Heart right ventricle (tissue), 16 donors: Measurements from ENCODE around the gene SARDH. TPM values are rescaled to one million over a fixed set of nuclear protein-coding genes. Genes with fewer than 3 reads are reported as not detected.
A peak's percentile ranks its signal among the peaks of the same experiment; 100 is the strongest.

Experiments used
- ATAC-seq, 8 donors: fragments of 200-7000 bp; cut with Tn5 transposase; one replicate each; pipeline ENCODE4 v1.9.1; 2020; ENCODE audit warnings: mild to moderate bottlenecking in 8 of 8, moderate library complexity in 8 of 8, moderate number of reproducible peaks in 1 of 8
- DNase-seq, 2 donors: peaks; one replicate each; pipeline ENCODE4 v3.0.0-alpha.2; 2020
- H3K27ac ChIP-seq, 10 donors: fragments of 200-600 bp; sonication (generic) in 2 of 10; one replicate each; pipeline versions ENCODE4 v1.5.0 to v1.8.0; 2020 to 2022; ENCODE audit warnings: mild to moderate bottlenecking in 3 of 10
- H3K27me3 ChIP-seq, 7 donors: fragments of 200-600 bp; one replicate each; pipeline ENCODE4 v1.8.0; 2021 to 2022; ENCODE audit warnings: mild to moderate bottlenecking in 2 of 7
- H3K36me3 ChIP-seq, 9 donors: fragments of 200-600 bp; sonication (generic) in 1 of 9; one replicate each; pipeline versions ENCODE4 v1.5.0 to v1.8.0; 2020 to 2022; ENCODE audit warnings: mild to moderate bottlenecking in 2 of 9
- H3K4me1 ChIP-seq, 9 donors: fragments of 200-600 bp; sonication (generic) in 1 of 9; one replicate each; pipeline versions ENCODE4 v1.5.0 to v1.8.0; 2020 to 2022; ENCODE audit warnings: mild to moderate bottlenecking in 4 of 9
- H3K4me3 ChIP-seq, 10 donors: fragments of 200-600 bp; sonication (generic) in 2 of 10; one replicate each; pipeline versions ENCODE4 v1.5.0 to v1.8.0; 2020 to 2022; ENCODE audit warnings: mild to moderate bottlenecking in 7 of 10, moderate library complexity in 2 of 10
- H3K9me3 ChIP-seq, 11 donors: fragments of 200-600 bp in 10 of 11; sonication (generic) in 2 of 11; one replicate each; pipeline versions ENCODE4 v1.5.0 to v1.8.0; 2013 to 2022; ENCODE audit warnings: mild to moderate bottlenecking in 2 of 11, control low read depth in 1 of 11, moderate library complexity in 1 of 11
- WGBS, 2 donors: extraction: QIAGEN DNeasy Blood & Tissue Kit; methylation state at CpG; one replicate each; pipeline ENCODE4 v1.1.7; 2013; ENCODE audit warnings: inconsistent platforms in 1 of 2; 5-methylcytosine and 5-hydroxymethylcytosine counted together
- intact Hi-C, 10 donors: fragments of 100-400 bp; cut with DNase I; formaldehyde crosslinking; loops; one replicate each; pipeline versions ENCODE4 v1.11.1 to v1.14.2; 2022
- polyA plus RNA-seq, 2 donors: library from polyadenylated mRNA; stranded (reverse); fragments of 200-250 nt; gene quantifications; one replicate each; pipeline ENCODE4 v1.2.3, GENCODE V29; 2013
- total RNA-seq, 10 donors: library from RNA; stranded (reverse); fragmentation: NEBNext Ultra II Directional in 3 of 10; extraction: Animal tissue kit (Norgen Biotek cat#: 25700) in 3 of 10; gene quantifications; one replicate each; pipeline versions ENCODE4 v1.2.1 to v1.2.4, GENCODE V29; 2021 to 2023
- TF ChIP-seq, protein P1 (sequence below), 9 donors: fragments of 200-600 bp; sonication (generic) in 2 of 9; IDR thresholded peaks; one replicate each; pipeline versions ENCODE4 v1.5.0 to v1.8.0; 2021 to 2022; ENCODE audit warnings: antibody characterized with exemption in 9 of 9, mild to moderate bottlenecking in 5 of 9, moderate library complexity in 1 of 9
- donor health status: Arrhythmogenic right ventricular cardiomyopathy.
- donor health status: ischemic (EF 13 %, LVEDD 7.1; RV severe dilation, severe dysfunction).
- donor health status: healthy with polysubstance abuse.
- donor health status: DM: no; HTN: yes; CAD: no.
- donor health status: DM: no; HTN: no; CAD: no.
- donor health status: ischemic (EF 25% LVEDD 6.9; RV normal size, moderate dysfunction).
- donor health status: ischemic (EF 25% LVEDD 5.7; RV mildly dilated, moderate dysfunction).
- donor health status: healthy.
- donor health status: DM: yes; HTN: yes; CAD: no.
- donor health status: Ischemic cardiomyopathy.
- donor health status: ischemic (EF 35%, LVEDD 5.7; RV mildly dilated, moderate dysfunction).
- donor health status: nonischemic (EF 11% LVEDD 7.7; RV severe dilation, severe dysfunction).
- donor health status: DM: yes; HTN: yes; CAD: no.
- donor health status: PGD.
- donor health status: ischemic (EF 29% LVEDD 5.4; RV normal size, mild dysfunction).
- donor health status: nonischemic (EF 23%, LVEDD 6.1; RV moderate dilation, normal function).

SARDH gene
- total and polyA plus RNA-seq, 12 donors = 0.28 to 1.8 (median 0.53) TPM

DNA sequence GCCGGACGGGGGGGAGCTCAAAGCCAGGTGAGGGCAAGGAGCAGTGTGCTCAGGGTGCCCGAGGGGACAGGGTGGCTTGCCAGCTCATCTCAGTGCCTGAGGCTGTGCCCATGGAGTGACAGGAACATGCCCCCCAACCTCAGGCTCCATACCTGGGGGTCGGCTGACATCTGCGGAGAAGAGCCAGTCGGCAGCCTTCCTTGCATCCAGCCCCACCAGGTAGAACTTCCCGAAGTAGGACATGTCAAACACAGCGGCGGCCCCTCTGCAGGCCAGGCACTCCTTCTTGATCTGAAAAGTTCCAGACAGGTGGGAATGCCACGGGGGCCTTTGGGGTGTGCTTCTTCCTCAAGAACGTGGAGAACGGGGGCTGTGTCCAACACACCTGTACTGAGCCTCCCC is 42.1 kb downstream of the SARDH start:
- intact Hi-C loops = no loop called here
- 84 to 88% methylated on average over 12 of the region's 12 CpGs for WGBS, 2 donors
- peaks cover 0 to 5% (median 0%) of the 10 kb centered on the region in 9 donors for H3K4me1 ChIP-seq
- H3K27me3 ChIP-seq = peaks cover 0 to 7% (median 1%) of the 10 kb centered on the region in 7 donors
- H3K36me3 ChIP-seq = no peaks in the 10 kb centered on the region
- H3K4me3 ChIP-seq = no peak overlapping the region
- TF ChIP-seq, protein P1, sequence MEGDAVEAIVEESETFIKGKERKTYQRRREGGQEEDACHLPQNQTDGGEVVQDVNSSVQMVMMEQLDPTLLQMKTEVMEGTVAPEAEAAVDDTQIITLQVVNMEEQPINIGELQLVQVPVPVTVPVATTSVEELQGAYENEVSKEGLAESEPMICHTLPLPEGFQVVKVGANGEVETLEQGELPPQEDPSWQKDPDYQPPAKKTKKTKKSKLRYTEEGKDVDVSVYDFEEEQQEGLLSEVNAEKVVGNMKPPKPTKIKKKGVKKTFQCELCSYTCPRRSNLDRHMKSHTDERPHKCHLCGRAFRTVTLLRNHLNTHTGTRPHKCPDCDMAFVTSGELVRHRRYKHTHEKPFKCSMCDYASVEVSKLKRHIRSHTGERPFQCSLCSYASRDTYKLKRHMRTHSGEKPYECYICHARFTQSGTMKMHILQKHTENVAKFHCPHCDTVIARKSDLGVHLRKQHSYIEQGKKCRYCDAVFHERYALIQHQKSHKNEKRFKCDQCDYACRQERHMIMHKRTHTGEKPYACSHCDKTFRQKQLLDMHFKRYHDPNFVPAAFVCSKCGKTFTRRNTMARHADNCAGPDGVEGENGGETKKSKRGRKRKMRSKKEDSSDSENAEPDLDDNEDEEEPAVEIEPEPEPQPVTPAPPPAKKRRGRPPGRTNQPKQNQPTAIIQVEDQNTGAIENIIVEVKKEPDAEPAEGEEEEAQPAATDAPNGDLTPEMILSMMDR (IDR thresholded peaks at IDR 0.05) = no peak
- no peak overlapping the region for H3K27ac ChIP-seq
- no peaks in the 10 kb centered on the region for H3K9me3 ChIP-seq
- ATAC-seq (no peak), DNase-seq (no peak)

DNA sequence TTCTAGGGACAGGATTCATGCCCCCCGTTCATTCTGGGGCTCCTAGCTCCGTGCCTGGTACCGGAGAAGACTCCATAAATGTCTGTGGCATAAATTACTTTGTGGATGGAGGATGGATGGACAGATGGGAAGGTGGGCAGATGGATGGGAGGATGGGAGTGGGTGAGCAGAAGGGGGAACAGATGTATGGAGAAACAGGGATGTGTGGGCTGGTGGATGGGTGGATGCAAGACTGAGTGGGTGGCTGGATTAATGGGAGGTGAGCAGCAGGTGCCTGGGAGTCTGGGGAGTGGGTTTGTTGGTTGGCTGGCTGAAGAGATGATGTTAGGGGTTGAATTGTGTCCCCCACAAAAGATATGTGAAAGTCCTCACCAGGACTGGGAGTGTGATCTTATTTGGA is 43.5 kb downstream of the SARDH start:
- WGBS, 2 donors = 62 to 97% methylated on average over 3 of the region's 3 CpGs
- Histone ChIP-seq H3K27ac (no peak overlapping the region), H3K9me3 (no peaks in the 10 kb centered on the region), H3K27me3 (peaks cover 0 to 6% (median 0%) of the 10 kb centered on the region in 7 donors), H3K4me1 (no peaks in the 10 kb centered on the region), H3K36me3 (no peaks in the 10 kb centered on the region), H3K4me3 (no peak overlapping the region)
- no peak for ATAC-seq
- intact Hi-C loops = no loop called here
- DNase-seq = no peak
- TF ChIP-seq, protein P1 (IDR thresholded peaks at IDR 0.05) = no peak

DNA sequence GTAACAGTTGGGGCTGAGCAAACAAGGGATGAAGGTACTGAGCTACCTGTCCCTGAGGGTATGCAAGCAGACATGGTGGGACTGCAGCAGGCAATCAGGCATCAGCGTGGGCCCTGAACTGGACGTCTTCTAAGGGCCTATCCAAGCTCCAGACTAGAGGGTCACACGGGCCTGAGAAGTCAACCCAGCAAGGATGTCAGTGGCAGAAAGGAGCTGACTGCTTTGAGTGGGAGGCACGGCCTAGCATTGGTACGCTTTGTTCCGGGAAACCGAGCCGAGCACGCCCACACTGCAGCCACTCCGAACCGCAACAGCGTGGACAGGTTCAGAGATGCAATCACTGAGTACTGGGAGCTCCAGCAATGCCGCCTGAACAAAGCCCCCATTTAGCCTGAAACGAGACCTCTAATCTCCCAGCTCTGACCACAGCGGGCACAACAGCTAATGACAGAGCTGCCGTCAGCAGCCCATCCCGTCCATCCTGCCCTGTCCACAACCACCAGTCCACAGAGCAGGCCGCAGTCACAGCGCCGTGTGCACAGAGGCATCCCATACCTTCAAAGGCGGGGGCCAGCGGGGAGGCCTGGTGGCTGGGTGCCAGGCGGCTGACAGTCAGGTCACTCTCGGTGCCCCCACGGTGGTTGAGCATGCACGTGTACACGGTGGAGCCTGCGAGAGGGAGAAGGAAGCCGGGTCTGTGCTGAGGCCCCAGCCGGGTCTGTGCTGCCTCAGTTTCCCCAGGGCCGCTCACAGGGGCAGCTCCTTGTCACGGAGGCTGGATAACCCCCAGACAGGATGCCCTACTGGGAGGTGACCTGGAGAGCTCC is 44.2 kb downstream of the SARDH start:
- no peak for DNase-seq
- peak in 1 of 8 donors; percentile 12 for ATAC-seq
- no peaks in the 10 kb centered on the region for H3K4me1 ChIP-seq
- H3K36me3 ChIP-seq = no peaks in the 10 kb centered on the region
- H3K4me3 ChIP-seq = no peak overlapping the region
- TF ChIP-seq, protein P1 (IDR thresholded peaks at IDR 0.05) = no peak
- H3K27me3 ChIP-seq = peaks cover 0 to 6% (median 0%) of the 10 kb centered on the region in 7 donors
- no peaks in the 10 kb centered on the region for H3K9me3 ChIP-seq
- H3K27ac ChIP-seq = no peak overlapping the region
- intact Hi-C loops = no loop called here
- WGBS, 2 donors = 87 to 89% methylated on average over 32 of the region's 32 CpGs

DNA sequence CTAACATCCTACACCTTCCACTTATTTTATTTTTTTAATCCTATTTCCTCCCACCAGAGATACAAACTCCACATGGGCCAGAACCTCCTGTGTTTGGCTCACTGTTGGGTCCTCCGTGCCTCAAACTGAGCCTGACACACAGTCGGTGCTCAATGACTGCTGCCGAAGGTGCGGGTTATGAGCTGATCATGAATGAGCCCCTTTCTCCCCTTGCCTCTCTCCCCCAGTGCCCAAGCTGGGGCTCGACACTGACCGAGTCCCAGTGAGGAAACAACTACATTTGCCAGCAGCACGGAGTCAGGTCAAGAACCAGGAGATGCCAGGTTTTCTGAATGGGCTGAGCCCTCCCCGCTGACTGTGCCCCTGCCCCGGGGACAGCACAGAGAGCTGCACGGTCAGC is 45.0 kb downstream of the SARDH start:
- DNase-seq = no peak
- intact Hi-C loops = no loop called here
- WGBS, 2 donors = 94 to 95% methylated on average over 10 of the region's 10 CpGs

More for the DNA sequence above, 45.0 kb downstream of the SARDH start:
- no peaks in the 10 kb centered on the region for H3K9me3 ChIP-seq
- H3K36me3 ChIP-seq = no peaks in the 10 kb centered on the region
- H3K27me3 ChIP-seq = peaks cover 0 to 6% (median 0%) of the 10 kb centered on the region in 7 donors
- H3K4me1 ChIP-seq = no peaks in the 10 kb centered on the region
- H3K4me3 ChIP-seq = no peak overlapping the region
- TF ChIP-seq, protein P1 (IDR thresholded peaks at IDR 0.05) = no peak
- H3K27ac ChIP-seq = no peak overlapping the region
- ATAC-seq = no peak
